Measurements from ENCODE around the gene ZNF710.

- TF ChIP-seq CTCF (IDR thresholded peaks at IDR 0.05 in 8 of 11, conservative IDR thresholded peaks at IDR 0.05 in 3 of 11) (no peak), POLR2A (IDR thresholded peaks at IDR 0.05) (no peak), POLR2AphosphoS5 (IDR thresholded peaks at IDR 0.05) (peak in 1 of 3 donors; percentile 34)
Measured at GRCh38 chr15:90079619-90080457, 78.7 kb downstream of the ZNF710 start.
